ENCODE results near the gene MYH14.

Gene MYH14

GRCh38 chr19:50300051-50300450 lies 96.6 kb downstream of the MYH14 start:
- DNase-seq: no peak

- no peak for DNase-seq
These were observed 97.6 kb downstream of the MYH14 start for GRCh38 chr19:50300814-50301606.

- no peak for DNase-seq
These were observed 98.2 kb downstream of the MYH14 start for GRCh38 chr19:50301607-50301971.

- DNase-seq: no peak
These were observed 100.1 kb downstream of the MYH14 start for GRCh38 chr19:50303558-50303957.

GRCh38 chr19:50308991-50309390 lies 105.6 kb downstream of the MYH14 start:
- no peak for DNase-seq

GRCh38 chr19:50309396-50310125 lies 106.1 kb downstream of the MYH14 start:
- no peak for DNase-seq

- no peak for DNase-seq
These were observed 107.5 kb downstream of the MYH14 start for GRCh38 chr19:50310759-50311465.

GRCh38 chr19:50311723-50312635 lies 108.6 kb downstream of the MYH14 start:
- peak; percentile 16 for DNase-seq

GRCh38 chr19:50312967-50313811 lies 109.8 kb downstream of the MYH14 start:
- no peak for DNase-seq

GRCh38 chr19:50313812-50314536 lies 110.6 kb downstream of the MYH14 start:
- peak; percentile 17 for DNase-seq

GRCh38 chr19:50314724-50315708 lies 111.6 kb downstream of the MYH14 start:
- DNase-seq: no peak

GRCh38 chr19:50315773-50316448 lies 112.5 kb downstream of the MYH14 start:
- DNase-seq: no peak

GRCh38 chr19:50317115-50317514 lies 113.7 kb downstream of the MYH14 start:
- DNase-seq: no peak

- no peak for DNase-seq
These were observed 115.0 kb downstream of the MYH14 start for GRCh38 chr19:50318438-50318837.

- DNase-seq: no peak
These were observed 115.7 kb downstream of the MYH14 start for GRCh38 chr19:50319156-50319555.

- DNase-seq: no peak
These were observed 116.6 kb downstream of the MYH14 start for GRCh38 chr19:50320051-50320450.

GRCh38 chr19:50320596-50320995 lies 117.2 kb downstream of the MYH14 start:
- no peak for DNase-seq

- no peak for DNase-seq
These were observed 118.4 kb downstream of the MYH14 start for GRCh38 chr19:50321831-50322230.

- no peak for DNase-seq
These were observed 118.8 kb downstream of the MYH14 start for GRCh38 chr19:50322234-50322633.
